Sigmoid colon (tissue), 7 donors: ENCODE results near the gene MYL10. TPM values are rescaled to one million over a fixed set of nuclear protein-coding genes. Genes with fewer than 3 reads are reported as not detected.

Experiments used
- DNase-seq: peaks from one replicate; pipeline ENCODE4 v3.0.0-alpha.2; 2019
- H3K27ac ChIP-seq, 4 donors: fragments of 200-600 bp; sonication (generic); one replicate each; pipeline ENCODE4 v1.5.1; 2016 to 2019; ENCODE audit warnings: mild to moderate bottlenecking in 1 of 4
- H3K27me3 ChIP-seq, 3 donors: fragments of 200-600 bp; sonication (generic); one replicate each; pipeline ENCODE4 v1.5.1; 2019; ENCODE audit warnings: mild to moderate bottlenecking in 1 of 3
- H3K36me3 ChIP-seq, 4 donors: fragments of 200-600 bp; sonication (generic); one replicate each; pipeline ENCODE4 v1.5.1; 2016 to 2019
- H3K4me1 ChIP-seq, 4 donors: fragments of 200-600 bp; sonication (generic); one replicate each; pipeline ENCODE4 v1.5.1; 2017 to 2019
- H3K4me3 ChIP-seq, 4 donors: fragments of 200-600 bp; sonication (generic); one replicate each; pipeline ENCODE4 v1.5.1; 2017 to 2019; ENCODE audit warnings: mild to moderate bottlenecking in 2 of 4, moderate library complexity in 1 of 4
- H3K9me3 ChIP-seq, 4 donors: fragments of 200-600 bp in 3 of 4; sonication (generic) in 3 of 4; one replicate each; pipeline versions ENCODE4 v1.5.1 to v1.6.1; 2013 to 2019
- EP300 ChIP-seq, 4 donors: sonication (generic); formaldehyde crosslinking; IDR thresholded peaks; one replicate each; pipeline ENCODE4 v1.6.1; 2017; ENCODE audit warnings: antibody characterized with exemption in 4 of 4
- POLR2A ChIP-seq, 2 donors: fragments of 450-650 bp; IDR thresholded peaks; one replicate each; pipeline ENCODE4 v1.6.1; 2016; ENCODE audit warnings: antibody characterized with exemption in 2 of 2, mild to moderate bottlenecking in 2 of 2, moderate library complexity in 2 of 2
- POLR2AphosphoS5 ChIP-seq, 4 donors: sonication (generic); formaldehyde crosslinking; IDR thresholded peaks; one replicate each; pipeline ENCODE4 v1.6.1; 2017; ENCODE audit warnings: antibody characterized with exemption in 4 of 4
- WGBS, 2 donors: extraction: QIAGEN DNeasy Blood & Tissue Kit; methylation state at CpG; one replicate each; pipeline ENCODE4 v1.1.7; 2013; 5-methylcytosine and 5-hydroxymethylcytosine counted together
- intact Hi-C: fragments of 100-400 bp; cut with DNase I; formaldehyde crosslinking; loops from one replicate; pipeline ENCODE4 v1.15.1; 2023
- polyA plus RNA-seq, 3 donors: library from polyadenylated mRNA; stranded (reverse); fragments of 200-250 nt; gene quantifications; one replicate each; pipeline ENCODE4 v1.2.3, GENCODE V29; 2013
- total RNA-seq, 4 donors: library from RNA; depleted of rRNA; stranded (reverse); fragments of >200 nt; gene quantifications; one replicate each; pipeline ENCODE4 v1.1.0, GENCODE V29; 2016
- TF ChIP-seq, protein P1 (sequence below), 4 experiments: fragments of 450-650 bp in 3 of 4; fragments of 200-600 bp in 1 of 4; IDR thresholded peaks; one replicate each; pipeline ENCODE4 v1.5.1; 2016 to 2019; ENCODE audit warnings: antibody characterized with exemption in 4 of 4, mild to moderate bottlenecking in 3 of 4, moderate library complexity in 2 of 4
- donor health status: healthy with polysubstance abuse.
- donor health status: Bipolar disorder and iron deficiency.
- donor health status: healthy.

The MYL10 gene
- total and polyA plus RNA-seq, 7 donors = not detected

DNA sequence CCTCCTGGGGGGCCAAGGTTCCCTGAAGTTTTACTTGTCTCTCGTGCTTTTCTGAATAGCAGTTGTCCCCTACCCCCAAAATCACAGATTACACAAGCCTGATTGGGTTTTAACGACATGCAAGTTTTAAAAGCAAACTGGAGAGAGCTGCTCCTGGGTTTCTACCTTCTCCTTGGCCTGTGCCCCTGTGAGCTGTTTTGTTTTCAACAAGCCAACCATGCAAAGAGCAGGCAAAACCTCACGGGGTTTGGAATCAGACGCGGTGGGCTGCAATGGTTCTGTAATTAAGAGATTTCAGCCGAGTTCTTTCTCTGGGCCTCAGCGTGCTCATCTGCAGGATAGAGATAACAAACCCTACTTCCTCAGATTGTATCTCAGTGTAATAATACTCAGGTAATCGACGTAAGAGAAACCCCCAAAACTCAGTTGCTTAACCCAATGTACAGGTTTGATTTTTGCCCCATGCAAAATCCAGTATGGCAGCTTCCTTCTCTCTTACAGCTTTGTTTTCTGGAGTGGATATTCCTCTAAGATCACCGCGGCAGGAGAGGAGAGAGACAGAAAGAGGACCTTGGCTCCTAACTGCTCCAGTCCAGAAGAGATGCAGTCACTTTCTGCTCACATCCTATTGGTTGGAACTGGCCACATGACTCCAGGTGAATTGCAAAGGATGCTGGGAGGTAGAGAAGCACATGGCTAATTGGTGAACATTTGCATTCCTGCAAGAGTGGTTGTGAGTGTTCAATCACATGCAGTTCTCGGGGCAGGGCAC lies 42.0 kb downstream of the MYL10 start:
- no peak for DNase-seq
- TF ChIP-seq POLR2A (IDR thresholded peaks at IDR 0.05) (no peak), POLR2AphosphoS5 (IDR thresholded peaks at IDR 0.05) (no peak), EP300 (IDR thresholded peaks at IDR 0.05) (no peak)
- TF ChIP-seq, protein P1, sequence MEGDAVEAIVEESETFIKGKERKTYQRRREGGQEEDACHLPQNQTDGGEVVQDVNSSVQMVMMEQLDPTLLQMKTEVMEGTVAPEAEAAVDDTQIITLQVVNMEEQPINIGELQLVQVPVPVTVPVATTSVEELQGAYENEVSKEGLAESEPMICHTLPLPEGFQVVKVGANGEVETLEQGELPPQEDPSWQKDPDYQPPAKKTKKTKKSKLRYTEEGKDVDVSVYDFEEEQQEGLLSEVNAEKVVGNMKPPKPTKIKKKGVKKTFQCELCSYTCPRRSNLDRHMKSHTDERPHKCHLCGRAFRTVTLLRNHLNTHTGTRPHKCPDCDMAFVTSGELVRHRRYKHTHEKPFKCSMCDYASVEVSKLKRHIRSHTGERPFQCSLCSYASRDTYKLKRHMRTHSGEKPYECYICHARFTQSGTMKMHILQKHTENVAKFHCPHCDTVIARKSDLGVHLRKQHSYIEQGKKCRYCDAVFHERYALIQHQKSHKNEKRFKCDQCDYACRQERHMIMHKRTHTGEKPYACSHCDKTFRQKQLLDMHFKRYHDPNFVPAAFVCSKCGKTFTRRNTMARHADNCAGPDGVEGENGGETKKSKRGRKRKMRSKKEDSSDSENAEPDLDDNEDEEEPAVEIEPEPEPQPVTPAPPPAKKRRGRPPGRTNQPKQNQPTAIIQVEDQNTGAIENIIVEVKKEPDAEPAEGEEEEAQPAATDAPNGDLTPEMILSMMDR (IDR thresholded peaks at IDR 0.05) = no peak

DNA sequence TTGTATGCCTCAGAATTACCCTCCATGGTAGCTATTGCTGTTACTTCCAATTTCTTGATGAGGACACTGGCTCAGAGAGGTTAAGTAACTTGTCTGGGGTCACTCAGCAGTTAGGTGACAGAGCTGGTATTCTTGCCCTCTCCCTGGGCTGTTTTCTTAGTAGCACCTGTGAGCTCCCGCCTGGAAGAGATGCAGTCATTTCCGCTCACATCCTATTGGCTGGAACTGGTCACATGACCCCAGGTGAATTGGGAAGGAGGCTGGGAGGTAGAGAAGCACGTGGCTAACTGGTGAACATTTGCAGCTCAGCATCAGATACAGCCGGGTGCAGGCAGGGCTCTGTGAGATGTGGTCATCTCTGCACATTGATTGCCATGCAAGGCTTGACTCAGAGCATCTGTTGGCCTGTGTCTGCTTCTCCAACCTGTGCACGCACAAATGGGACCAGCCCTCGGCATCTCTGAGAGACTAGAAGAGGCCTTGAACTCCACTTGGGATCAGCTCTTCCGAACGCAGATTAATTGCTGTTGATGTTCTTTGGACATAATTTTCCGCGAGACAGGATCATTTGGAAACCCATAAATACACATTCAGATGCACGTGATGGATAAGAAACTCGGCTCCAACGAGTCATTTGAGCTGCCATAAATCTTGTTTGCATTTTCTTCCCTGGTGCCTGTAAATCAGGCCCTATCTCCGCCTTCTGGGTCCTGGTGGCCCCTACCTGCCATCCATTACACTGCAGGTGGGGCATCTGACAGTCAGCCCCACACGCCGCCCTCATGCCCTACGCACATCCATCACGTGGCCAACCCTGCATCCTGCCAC lies 42.8 kb downstream of the MYL10 start:
- Histone ChIP-seq H3K27ac (no peak overlapping the region), H3K9me3 (peaks cover 0 to 6% (median 2%) of the 10 kb centered on the region in 4 donors), H3K27me3 (peaks cover 0 to 7% (median 0%) of the 10 kb centered on the region in 3 donors), H3K36me3 (no peaks in the 10 kb centered on the region), H3K4me1 (no peaks in the 10 kb centered on the region), H3K4me3 (no peak overlapping the region)
- DNase-seq = peak; percentile 24
- no peak for TF ChIP-seq POLR2A (IDR thresholded peaks at IDR 0.05)
- no peak for TF ChIP-seq POLR2AphosphoS5 (IDR thresholded peaks at IDR 0.05)
- TF ChIP-seq EP300 (IDR thresholded peaks at IDR 0.05) = no peak
- TF ChIP-seq, protein P1 (IDR thresholded peaks at IDR 0.05) = no peak
- WGBS, 2 donors = 11 to 56% methylated on average over 18 of the region's 18 CpGs
- intact Hi-C loops = no loop called here

More for the DNA sequence above, 42.0 kb downstream of the MYL10 start:
- no peaks in the 10 kb centered on the region for H3K36me3 ChIP-seq
- no peak overlapping the region for H3K4me3 ChIP-seq
- H3K9me3 ChIP-seq = peaks cover 0 to 6% (median 2%) of the 10 kb centered on the region in 4 donors
- no peaks in the 10 kb centered on the region for H3K4me1 ChIP-seq
- 64 to 70% methylated on average over 12 of the region's 12 CpGs for WGBS, 2 donors
- no peaks in the 10 kb centered on the region for H3K27me3 ChIP-seq
- intact Hi-C loops = no loop called here
- H3K27ac ChIP-seq = no peak overlapping the region

DNA sequence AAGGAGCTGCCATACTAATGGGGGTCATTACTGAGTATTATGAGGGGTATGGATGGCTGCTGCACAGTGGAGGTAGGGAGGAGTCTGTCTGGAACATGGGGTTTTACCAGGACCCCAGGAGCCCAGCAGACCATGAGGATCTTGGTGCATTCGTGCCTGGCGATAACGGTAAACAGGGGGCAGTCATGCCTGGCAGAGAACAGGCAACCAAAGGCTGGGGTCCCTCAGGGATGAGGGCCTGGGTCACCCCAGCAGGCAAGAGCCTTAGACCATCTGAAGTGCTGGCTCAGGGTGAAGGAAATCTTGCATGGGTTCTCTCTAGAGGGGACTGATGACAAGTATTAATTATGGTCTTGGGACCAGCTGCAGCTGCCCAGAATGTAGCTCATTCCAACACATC lies 46.1 kb downstream of the MYL10 start:
- DNase-seq = no peak
- H3K36me3 ChIP-seq = no peaks in the 10 kb centered on the region
- TF ChIP-seq POLR2A (IDR thresholded peaks at IDR 0.05) (no peak), EP300 (IDR thresholded peaks at IDR 0.05) (no peak), POLR2AphosphoS5 (IDR thresholded peaks at IDR 0.05) (no peak)
- TF ChIP-seq, protein P1 (IDR thresholded peaks at IDR 0.05) = no peak
- WGBS, 2 donors = 92 to 96% methylated on average over 3 of the region's 3 CpGs
- no peak overlapping the region for H3K27ac ChIP-seq
- intact Hi-C loops = no loop called here
- H3K27me3 ChIP-seq = peaks cover 0 to 13% (median 0%) of the 10 kb centered on the region in 3 donors
- no peaks in the 10 kb centered on the region for H3K4me1 ChIP-seq
- no peak overlapping the region for H3K4me3 ChIP-seq
- peaks cover 0 to 6% (median 2%) of the 10 kb centered on the region in 4 donors for H3K9me3 ChIP-seq

DNA sequence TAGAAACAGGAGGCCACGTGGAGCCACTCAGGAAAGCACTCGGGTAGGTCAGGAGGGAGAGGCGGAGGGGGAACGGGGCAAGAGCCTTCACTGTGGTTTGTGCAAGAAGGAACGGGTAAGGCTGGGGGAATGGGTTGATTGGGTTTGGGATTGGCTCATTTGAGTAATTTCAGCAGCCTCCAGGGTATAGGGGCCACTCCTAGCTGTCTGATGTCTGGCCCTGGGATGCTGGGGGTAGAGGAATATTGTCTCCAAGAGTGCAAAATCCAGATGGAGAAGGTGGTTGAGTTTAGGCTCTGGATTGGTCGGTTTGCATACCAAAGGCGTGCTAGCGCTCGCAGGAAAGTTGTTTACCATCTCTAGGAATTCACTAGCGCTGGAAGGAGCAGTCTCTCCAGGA lies 47.2 kb downstream of the MYL10 start:
- Histone ChIP-seq H3K4me1 (no peaks in the 10 kb centered on the region), H3K4me3 (no peak overlapping the region), H3K27me3 (peaks cover 0 to 15% (median 0%) of the 10 kb centered on the region in 3 donors), H3K9me3 (peaks cover 0 to 6% (median 2%) of the 10 kb centered on the region in 4 donors), H3K27ac (no peak overlapping the region), H3K36me3 (no peaks in the 10 kb centered on the region)
- 86 to 91% methylated on average over 10 of the region's 10 CpGs for WGBS, 2 donors
- no peak for DNase-seq
- intact Hi-C loops = no loop called here
- TF ChIP-seq POLR2AphosphoS5 (IDR thresholded peaks at IDR 0.05) = no peak
- TF ChIP-seq, protein P1 (IDR thresholded peaks at IDR 0.05) = no peak
- no peak for TF ChIP-seq POLR2A (IDR thresholded peaks at IDR 0.05)
- TF ChIP-seq EP300 (IDR thresholded peaks at IDR 0.05) = no peak
